OCI-LY3 (cell line): ENCODE results near the gene SCAF8.

Source experiments
- CTCF ChIP-seq: fragments of 200-600, 300-600 bp; sonication (generic); IDR thresholded peaks from 2 replicates; pipeline ENCODE4 v1.5.1; 2014; ENCODE audit warnings: antibody characterized with exemption, low read length, low read depth
- EZH2phosphoT487 ChIP-seq: fragments of 200-600 bp; shearing (Covaris generic); IDR thresholded peaks from 2 replicates; pipeline ENCODE4 v1.6.1; 2018; ENCODE audit warnings: antibody characterized with exemption, mixed run types, low read depth

GRCh38 chr6:154752022-154752421 is 18.8 kb downstream of the SCAF8 start:
- no peak for TF ChIP-seq CTCF
- TF ChIP-seq EZH2phosphoT487: no peak
